WERI-Rb-1 (cell line): ENCODE results near the gene CLEC7A.

Source experiments
- DNase-seq: peaks from one replicate; pipeline ENCODE4 v3.0.0-alpha.2; 2020
- H3K27ac ChIP-seq: fragments of 250-450 bp; sonication (Bioruptor Pico); 2 replicates; pipeline ENCODE4 v1.5.1; 2020; ENCODE audit warnings: mild to moderate bottlenecking, moderate library complexity
- H3K27me3 ChIP-seq: fragments of 250-450 bp; sonication (Bioruptor Pico); 2 replicates; pipeline ENCODE4 v1.5.1; 2021; ENCODE audit warnings: mild to moderate bottlenecking, low read depth, moderate library complexity; ENCODE audit not compliant: insufficient read depth, severe bottlenecking
- H3K36me3 ChIP-seq: fragments of 250-450 bp; sonication (Bioruptor Pico); 2 replicates; pipeline ENCODE4 v1.5.1; 2020; ENCODE audit warnings: mild to moderate bottlenecking, moderate library complexity
- H3K4me3 ChIP-seq: 2 replicates; pipeline ENCODE4 v1.5.1; 2011; ENCODE audit warnings: low read depth, mild to moderate bottlenecking, control low read depth, low read length
- H3K9me3 ChIP-seq: fragments of 250-450 bp; sonication (Bioruptor Pico); 2 replicates; pipeline ENCODE4 v1.5.1; 2021; ENCODE audit warnings: mild to moderate bottlenecking, moderate library complexity; ENCODE audit not compliant: severe bottlenecking
- CTCF ChIP-seq: IDR thresholded peaks from 2 replicates; pipeline ENCODE4 v1.5.1; 2011; ENCODE audit warnings: low read depth, mild to moderate bottlenecking, control low read depth, inconsistent platforms, low read length

CLEC7A gene

GRCh38 chr12:10113920-10114319, 16.1 kb downstream of the CLEC7A start:
- Histone ChIP-seq H3K27me3 (no peaks in the 10 kb centered on the region), H3K4me3 (no peak overlapping the region), H3K9me3 (no peaks in the 10 kb centered on the region), H3K36me3 (no peaks in the 10 kb centered on the region), H3K27ac (no peak overlapping the region)
- no peak for TF ChIP-seq CTCF
- no peak for DNase-seq

- DNase-seq: no peak
- H3K36me3 ChIP-seq: no peaks in the 10 kb centered on the region
- H3K4me3 ChIP-seq: no peak overlapping the region
- H3K9me3 ChIP-seq: no peaks in the 10 kb centered on the region
- H3K27me3 ChIP-seq: no peaks in the 10 kb centered on the region
- no peak for TF ChIP-seq CTCF
- H3K27ac ChIP-seq: no peak overlapping the region
Observed at GRCh38 chr12:10113075-10113474, 16.9 kb downstream of the CLEC7A start.

- no peak overlapping the region for H3K4me3 ChIP-seq
- no peak for TF ChIP-seq CTCF
- no peaks in the 10 kb centered on the region for H3K9me3 ChIP-seq
- H3K27me3 ChIP-seq: no peaks in the 10 kb centered on the region
- H3K27ac ChIP-seq: no peak overlapping the region
- no peaks in the 10 kb centered on the region for H3K36me3 ChIP-seq
- no peak for DNase-seq
Observed at GRCh38 chr12:10111451-10111850, 18.5 kb downstream of the CLEC7A start.

GRCh38 chr12:10110256-10110844, 19.6 kb downstream of the CLEC7A start:
- Histone ChIP-seq H3K36me3 (no peaks in the 10 kb centered on the region), H3K27ac (no peak overlapping the region), H3K9me3 (no peaks in the 10 kb centered on the region), H3K4me3 (no peak overlapping the region), H3K27me3 (no peaks in the 10 kb centered on the region)
- TF ChIP-seq CTCF: no peak
- DNase-seq: no peak

GRCh38 chr12:10102322-10102721, 27.7 kb downstream of the CLEC7A start:
- no peaks in the 10 kb centered on the region for H3K27me3 ChIP-seq
- no peak overlapping the region for H3K4me3 ChIP-seq
- H3K27ac ChIP-seq: no peak overlapping the region
- no peaks in the 10 kb centered on the region for H3K36me3 ChIP-seq
- no peak for DNase-seq
- no peaks in the 10 kb centered on the region for H3K9me3 ChIP-seq
- TF ChIP-seq CTCF: no peak

- no peak for TF ChIP-seq CTCF
Observed at GRCh38 chr12:10101648-10102220, 28.3 kb downstream of the CLEC7A start.

More at GRCh38 chr12:10101648-10102220, 28.3 kb downstream of the CLEC7A start:
- H3K27ac ChIP-seq: no peak overlapping the region
- no peaks in the 10 kb centered on the region for H3K27me3 ChIP-seq
- no peaks in the 10 kb centered on the region for H3K36me3 ChIP-seq
- H3K9me3 ChIP-seq: no peaks in the 10 kb centered on the region
- H3K4me3 ChIP-seq: no peak overlapping the region
- no peak for DNase-seq
